ENCODE measurements around the gene RBPMS2.

The RBPMS2 gene

GRCh38 chr15:64772964-64773363 is 2.4 kb downstream of the RBPMS2 start:
- TF ChIP-seq ZFX (IDR thresholded peaks at IDR 0.05; ENCODE audit: borderline replicate concordance) (no peak), CTCF (IDR thresholded peaks at IDR 0.05) (no peak)
- no peak overlapping the region for H3K27ac ChIP-seq

GRCh38 chr15:64772488-64772887 is 2.9 kb downstream of the RBPMS2 start:
- no peak overlapping the region for H3K27ac ChIP-seq
- no peak for TF ChIP-seq CTCF (IDR thresholded peaks at IDR 0.05)
- no peak for TF ChIP-seq ZFX (IDR thresholded peaks at IDR 0.05; ENCODE audit: borderline replicate concordance)

DNA sequence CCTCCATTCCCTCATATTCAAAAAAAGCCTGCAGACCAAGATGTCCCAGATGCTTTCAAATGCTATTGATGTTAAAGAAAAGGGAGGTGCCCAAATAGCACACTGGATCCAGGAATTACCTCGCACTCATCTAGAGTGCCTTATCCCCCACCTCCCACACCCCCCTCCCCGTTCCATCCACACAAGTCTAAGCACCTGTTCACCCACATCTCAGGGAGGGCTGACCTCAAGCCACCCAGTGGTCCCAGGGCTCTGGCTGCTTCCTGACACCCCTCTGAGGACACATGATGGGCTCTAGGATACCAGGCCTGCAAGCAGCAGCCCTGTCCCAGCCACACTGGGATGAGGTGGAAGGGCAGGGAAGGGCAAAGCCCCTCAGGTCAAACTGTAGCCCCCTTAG is 4.8 kb downstream of the RBPMS2 start:
- H3K27ac ChIP-seq: no peak overlapping the region
- TF ChIP-seq ZFX (IDR thresholded peaks at IDR 0.05; ENCODE audit: borderline replicate concordance) (no peak), CTCF (IDR thresholded peaks at IDR 0.05) (no peak)

DNA sequence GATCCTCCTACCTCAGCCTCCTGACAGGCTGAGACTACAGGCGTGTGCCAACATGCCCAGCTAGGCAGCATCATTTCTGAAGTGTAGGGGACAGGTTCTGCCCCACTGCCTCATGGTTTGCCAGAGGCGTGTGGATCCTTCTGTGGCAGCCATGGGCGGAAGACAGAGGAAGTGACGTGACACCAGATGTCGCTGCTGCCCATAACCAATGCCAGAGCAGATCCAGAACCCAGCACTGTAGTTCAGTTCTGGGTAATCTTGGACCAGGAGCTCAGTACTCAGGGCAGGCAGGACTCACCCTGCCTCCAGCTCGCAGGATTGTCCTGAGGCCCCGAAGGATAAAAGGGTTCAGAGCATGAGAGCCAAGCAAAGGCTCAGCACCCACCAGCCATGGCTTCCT is 8.2 kb downstream of the RBPMS2 start:
- H3K27ac ChIP-seq: no peak overlapping the region
- TF ChIP-seq ZFX (IDR thresholded peaks at IDR 0.05; ENCODE audit: borderline replicate concordance) (no peak), CTCF (IDR thresholded peaks at IDR 0.05) (no peak)

- H3K27ac ChIP-seq: no peak overlapping the region
- no peak for TF ChIP-seq CTCF (IDR thresholded peaks at IDR 0.05)
- no peak for TF ChIP-seq ZFX (IDR thresholded peaks at IDR 0.05; ENCODE audit: borderline replicate concordance)
Measured at GRCh38 chr15:64766058-64766457, 9.3 kb downstream of the RBPMS2 start.

DNA sequence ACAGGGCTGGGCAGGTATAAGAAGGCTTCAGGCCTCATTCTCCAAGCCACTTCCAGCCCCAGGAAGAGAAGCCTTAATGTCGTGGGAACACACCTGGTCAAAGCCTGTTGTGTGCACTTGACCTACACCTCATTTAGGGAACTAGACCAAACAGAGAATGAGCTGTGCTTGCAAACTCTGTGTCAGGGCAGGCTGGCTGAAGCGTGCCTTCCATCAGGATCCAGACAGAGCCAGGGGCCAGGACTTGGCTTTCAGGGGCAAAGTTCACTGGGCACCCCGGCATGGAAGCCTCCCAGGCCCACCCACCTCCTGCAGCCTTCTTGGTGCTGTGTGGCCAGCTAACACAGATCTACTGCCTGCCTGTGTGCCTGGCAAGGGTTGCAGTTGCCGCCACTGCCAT is 11.5 kb downstream of the RBPMS2 start:
- TF ChIP-seq CTCF (IDR thresholded peaks at IDR 0.05): no peak
- no peak for TF ChIP-seq ZFX (IDR thresholded peaks at IDR 0.05; ENCODE audit: borderline replicate concordance)
- H3K27ac ChIP-seq: no peak overlapping the region

- TF ChIP-seq CTCF (IDR thresholded peaks at IDR 0.05) (no peak), ZFX (IDR thresholded peaks at IDR 0.05; ENCODE audit: borderline replicate concordance) (no peak)
- H3K27ac ChIP-seq: no peak overlapping the region
Measured at GRCh38 chr15:64763462-64763861, 11.9 kb downstream of the RBPMS2 start.

Data from 22Rv1 (cell line).